Tibial artery (tissue), 4 donors: Measurements from ENCODE around the gene ZSCAN10.
"Not testable (repeated sequence)": the region's sequence is repeated elsewhere in the genome, so short reads cannot be mapped to it uniquely, and the experiment has no call there.

Experiments used
- DNase-seq, 2 donors: peaks; one replicate each; pipeline ENCODE4 v3.0.0-alpha.2; 2019
- H3K27ac ChIP-seq, 2 donors: fragments of 200-600 bp; sonication (generic) in 1 of 2; 1 replicate in 1 of 2; 2 replicates in 1 of 2; pipeline ENCODE4 v1.5.1; 2018 to 2019; ENCODE audit warnings: mild to moderate bottlenecking in 1 of 2
- H3K27me3 ChIP-seq, 2 donors: fragments of 200-600 bp; sonication (generic) in 1 of 2; one replicate each; pipeline versions ENCODE4 v1.5.1 to v1.6.0; 2016 to 2019
- H3K36me3 ChIP-seq, 3 donors: fragments of 200-600 bp; sonication (generic) in 2 of 3; one replicate each; pipeline ENCODE4 v1.5.1; 2016 to 2019; ENCODE audit warnings: mild to moderate bottlenecking in 2 of 3
- H3K4me1 ChIP-seq, 4 donors: fragments of 200-600 bp; sonication (generic) in 2 of 4; 1 replicate in 3 of 4; 2 replicates in 1 of 4; pipeline ENCODE4 v1.5.1; 2016 to 2019
- H3K4me3 ChIP-seq, 2 donors: fragments of 200-600 bp; sonication (generic) in 1 of 2; 1 replicate in 1 of 2; 2 replicates in 1 of 2; pipeline ENCODE4 v1.5.1; 2018 to 2019; ENCODE audit warnings: mild to moderate bottlenecking in 2 of 2
- H3K9me3 ChIP-seq, 3 donors: fragments of 200-600 bp; sonication (generic) in 1 of 3; one replicate each; pipeline ENCODE4 v1.5.1; 2016 to 2019
- intact Hi-C: fragments of 100-400 bp; cut with DNase I; formaldehyde crosslinking; loops from one replicate; pipeline ENCODE4 v1.15.0; 2023; ENCODE audit warnings: low total_unique reads
- TF ChIP-seq, protein P1 (sequence below), 2 experiments: fragments of 200-600 bp in 1 of 2; fragments of 450-650 bp in 1 of 2; IDR thresholded peaks; one replicate each; pipeline ENCODE4 v1.5.1; 2017 to 2019; ENCODE audit warnings: antibody characterized with exemption in 2 of 2, mild to moderate bottlenecking in 1 of 2, moderate library complexity in 1 of 2

ZSCAN10 gene

DNA sequence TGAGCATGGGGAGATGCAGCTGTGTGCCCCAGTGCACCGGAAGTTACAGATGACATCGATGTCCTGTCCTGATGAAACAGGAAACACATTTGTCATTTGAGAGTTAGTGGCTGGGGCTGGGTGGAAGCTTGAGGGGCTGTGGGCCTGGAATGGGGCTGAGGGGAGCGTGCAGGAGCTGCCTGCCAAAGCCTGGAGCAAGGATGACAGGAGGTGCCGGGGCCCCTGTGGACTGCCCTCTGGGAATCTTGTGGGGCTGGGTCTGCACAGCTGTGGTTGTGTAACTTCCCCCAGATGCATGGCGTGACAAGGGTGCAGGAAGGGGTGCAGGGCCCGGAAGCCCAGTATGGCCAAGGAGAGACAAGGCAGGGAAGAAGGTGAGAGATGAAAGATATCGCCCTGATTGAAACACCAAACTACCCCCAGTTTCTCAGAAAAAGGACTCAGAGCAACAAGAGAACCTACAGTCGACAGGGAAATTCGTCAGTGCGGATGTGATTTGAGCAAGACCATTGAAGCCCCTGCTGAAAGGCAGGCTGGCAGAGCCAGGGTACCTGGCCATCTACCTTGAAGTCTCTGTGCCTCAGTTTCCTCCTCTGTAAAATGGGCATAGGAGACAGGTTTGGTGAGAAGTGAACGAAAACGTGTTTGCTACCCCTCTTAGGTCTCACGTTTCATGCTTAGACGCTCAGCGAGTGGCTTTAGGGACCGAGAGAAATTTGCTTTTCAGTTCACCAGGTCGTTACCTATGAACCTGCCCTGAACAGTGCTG lies 43.9 kb downstream of the ZSCAN10 start:
- TF ChIP-seq, protein P1, sequence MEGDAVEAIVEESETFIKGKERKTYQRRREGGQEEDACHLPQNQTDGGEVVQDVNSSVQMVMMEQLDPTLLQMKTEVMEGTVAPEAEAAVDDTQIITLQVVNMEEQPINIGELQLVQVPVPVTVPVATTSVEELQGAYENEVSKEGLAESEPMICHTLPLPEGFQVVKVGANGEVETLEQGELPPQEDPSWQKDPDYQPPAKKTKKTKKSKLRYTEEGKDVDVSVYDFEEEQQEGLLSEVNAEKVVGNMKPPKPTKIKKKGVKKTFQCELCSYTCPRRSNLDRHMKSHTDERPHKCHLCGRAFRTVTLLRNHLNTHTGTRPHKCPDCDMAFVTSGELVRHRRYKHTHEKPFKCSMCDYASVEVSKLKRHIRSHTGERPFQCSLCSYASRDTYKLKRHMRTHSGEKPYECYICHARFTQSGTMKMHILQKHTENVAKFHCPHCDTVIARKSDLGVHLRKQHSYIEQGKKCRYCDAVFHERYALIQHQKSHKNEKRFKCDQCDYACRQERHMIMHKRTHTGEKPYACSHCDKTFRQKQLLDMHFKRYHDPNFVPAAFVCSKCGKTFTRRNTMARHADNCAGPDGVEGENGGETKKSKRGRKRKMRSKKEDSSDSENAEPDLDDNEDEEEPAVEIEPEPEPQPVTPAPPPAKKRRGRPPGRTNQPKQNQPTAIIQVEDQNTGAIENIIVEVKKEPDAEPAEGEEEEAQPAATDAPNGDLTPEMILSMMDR (IDR thresholded peaks at IDR 0.05) = no peak
- Histone ChIP-seq H3K27ac (no peak overlapping the region), H3K9me3 (no peaks in the 10 kb centered on the region), H3K36me3 (peaks cover 0 to 4% (median 0%) of the 10 kb centered on the region in 3 donors), H3K4me1 (peaks cover 0 to 23% (median 19%) of the 10 kb centered on the region in 4 donors), H3K4me3 (no peak overlapping the region), H3K27me3 (peaks cover 0 to 31% of the 10 kb centered on the region in 2 donors)
- intact Hi-C loops = loop anchor here (5.0 kb wide), 1 partner anchor 67 kb away; no protein-coding TSS in a partner anchor
- DNase-seq = no peak

DNA sequence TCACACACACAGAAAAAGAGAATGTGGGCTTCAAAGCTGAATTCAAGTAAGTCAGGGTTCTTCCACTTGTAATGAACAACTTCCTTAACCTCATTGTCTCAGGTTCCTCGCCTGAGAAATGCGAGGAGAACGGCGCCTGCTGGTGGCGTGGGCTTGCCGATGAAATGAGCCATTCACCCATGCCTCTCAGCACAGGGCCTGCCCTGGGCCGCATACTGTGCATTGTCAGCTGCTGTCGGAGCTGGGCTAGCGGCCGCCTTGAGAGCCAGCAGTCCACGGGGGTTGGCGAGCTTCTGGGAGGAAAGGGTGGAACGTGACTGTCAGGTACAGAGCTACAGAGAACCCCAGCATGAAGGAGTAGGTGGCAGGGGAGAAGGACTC lies 45.8 kb downstream of the ZSCAN10 start:
- intact Hi-C loops, H3K4me1 ChIP-seq, H3K36me3 ChIP-seq, H3K4me3 ChIP-seq, DNase-seq, H3K27ac ChIP-seq, H3K9me3 ChIP-seq: not testable (repeated sequence)
- peaks cover 0 to 40% of the 10 kb centered on the region in 2 donors for H3K27me3 ChIP-seq

DNA sequence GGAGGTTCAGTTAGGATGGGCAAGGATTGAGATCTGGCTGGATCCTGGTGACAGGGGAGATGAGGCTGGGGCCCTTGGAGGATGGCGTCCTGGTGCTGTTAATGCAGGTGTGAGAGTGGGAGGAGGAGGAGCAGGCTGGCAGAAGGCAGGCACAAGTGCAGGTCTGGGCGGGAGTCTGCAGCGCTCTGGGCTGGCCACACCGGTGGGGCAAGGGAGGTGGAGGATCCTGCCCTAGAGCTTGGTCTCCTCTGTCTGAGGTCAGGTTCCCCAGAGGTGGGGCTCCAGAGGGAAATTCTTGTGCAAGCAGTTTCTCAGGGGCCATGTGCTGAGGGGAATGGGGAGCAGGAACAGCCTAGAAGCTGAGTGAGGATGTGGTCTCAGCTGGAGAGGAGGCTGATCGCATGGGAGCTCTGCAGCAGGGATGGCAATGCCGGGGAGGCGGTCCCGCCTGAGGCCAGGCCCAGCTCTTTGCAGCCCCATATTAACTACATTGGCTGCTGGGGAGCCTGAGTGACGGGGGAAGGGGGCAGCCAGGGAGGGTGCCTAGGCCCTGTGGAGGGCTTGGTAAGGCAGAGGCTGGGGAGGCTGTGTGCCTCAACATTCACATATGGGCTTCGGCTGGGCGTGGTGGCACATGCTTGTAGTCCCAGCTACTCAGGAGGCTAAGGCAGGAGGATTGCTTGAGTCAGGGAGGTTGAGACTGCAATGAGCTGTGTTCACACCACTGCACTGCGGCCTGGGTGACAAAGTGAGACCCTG lies 46.3 kb downstream of the ZSCAN10 start:
- DNase-seq, H3K36me3 ChIP-seq, H3K4me1 ChIP-seq, H3K4me3 ChIP-seq, intact Hi-C loops, H3K9me3 ChIP-seq, H3K27ac ChIP-seq: not testable (repeated sequence)
- peaks cover 0 to 42% of the 10 kb centered on the region in 2 donors for H3K27me3 ChIP-seq

DNA sequence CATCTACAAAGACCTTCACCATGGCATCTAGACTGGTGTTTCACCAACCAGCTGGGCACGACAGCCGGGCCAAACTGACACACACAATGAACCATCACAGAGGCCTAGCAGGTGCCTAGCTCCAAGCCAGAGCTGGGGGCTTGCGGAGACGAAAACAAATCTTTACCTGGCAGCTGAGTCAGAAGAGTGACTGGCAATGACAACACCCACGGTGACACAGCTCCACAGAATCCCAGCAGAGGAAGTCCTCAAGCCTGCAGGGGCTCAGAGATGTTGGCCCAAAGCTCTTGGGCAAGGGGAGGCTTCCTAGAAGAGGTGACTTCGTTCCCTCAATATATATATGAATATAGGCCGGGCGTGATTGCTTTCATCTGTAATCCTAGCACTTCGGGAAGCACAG lies 47.6 kb downstream of the ZSCAN10 start:
- TF ChIP-seq, protein P1 (IDR thresholded peaks at IDR 0.05) = no peak
- Histone ChIP-seq H3K4me3 (no peak overlapping the region), H3K9me3 (no peaks in the 10 kb centered on the region), H3K27me3 (peaks cover 10 to 55% of the 10 kb centered on the region in 2 donors), H3K36me3 (peaks cover 0 to 4% (median 0%) of the 10 kb centered on the region in 3 donors), H3K27ac (no peak overlapping the region), H3K4me1 (peaks cover 0 to 9% (median 6%) of the 10 kb centered on the region in 4 donors)
- intact Hi-C loops = no loop called here
- DNase-seq = no peak

DNA sequence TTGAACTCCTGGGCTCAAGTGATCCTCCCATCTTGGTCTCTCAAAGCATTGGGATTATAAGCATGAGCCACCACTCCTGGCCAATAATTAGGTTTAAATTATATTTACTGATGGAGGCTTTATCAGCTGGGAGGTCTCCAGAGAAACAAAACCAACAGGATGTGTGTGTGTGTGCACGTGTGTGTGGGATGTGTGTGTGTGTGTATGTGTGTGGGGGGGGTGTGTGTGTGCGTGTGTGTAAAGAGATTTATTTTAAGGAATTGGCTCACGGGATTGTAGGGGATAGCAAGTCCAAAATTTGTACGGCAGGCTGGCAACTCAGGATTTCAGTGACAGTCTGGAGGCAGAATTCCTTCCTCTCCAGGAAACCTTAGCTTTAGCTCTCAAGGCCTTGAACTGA lies 48.1 kb downstream of the ZSCAN10 start:
- TF ChIP-seq, protein P1 (IDR thresholded peaks at IDR 0.05) = no peak
- Histone ChIP-seq H3K4me3 (no peak overlapping the region), H3K36me3 (peaks cover 0 to 4% (median 0%) of the 10 kb centered on the region in 3 donors), H3K9me3 (no peaks in the 10 kb centered on the region), H3K27ac (no peak overlapping the region), H3K4me1 (peaks cover 0 to 14% (median 10%) of the 10 kb centered on the region in 4 donors), H3K27me3 (peaks cover 11 to 60% of the 10 kb centered on the region in 2 donors)
- intact Hi-C loops = no loop called here
- no peak for DNase-seq

DNA sequence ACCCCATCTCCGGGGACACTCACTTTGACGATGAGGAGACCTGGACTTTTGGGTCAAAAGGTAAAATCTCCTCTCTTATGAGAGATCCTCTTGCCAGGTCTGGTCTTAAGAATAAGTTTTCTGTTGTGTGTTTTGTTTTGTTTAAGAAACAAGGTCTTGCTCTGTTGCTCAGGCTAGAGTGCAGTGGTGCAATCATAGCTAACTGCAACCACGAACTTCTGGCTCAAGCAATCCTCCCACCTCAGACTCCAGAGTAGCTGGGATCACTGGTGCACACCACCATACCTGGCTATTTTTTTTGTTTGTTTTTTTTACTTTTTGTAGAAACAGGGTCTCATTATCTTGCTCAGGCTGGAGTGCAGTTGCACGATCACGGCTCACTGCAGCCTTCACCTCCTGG lies 48.6 kb downstream of the ZSCAN10 start:
- Histone ChIP-seq H3K9me3 (no peaks in the 10 kb centered on the region), H3K4me1 (peaks cover 0 to 19% (median 16%) of the 10 kb centered on the region in 4 donors), H3K27me3 (peaks cover 14 to 65% of the 10 kb centered on the region in 2 donors), H3K4me3 (no peak overlapping the region), H3K27ac (no peak overlapping the region), H3K36me3 (peaks cover 0 to 4% (median 0%) of the 10 kb centered on the region in 3 donors)
- no peak for DNase-seq
- TF ChIP-seq, protein P1 (IDR thresholded peaks at IDR 0.05) = no peak
- intact Hi-C loops = no loop called here
